ENCODE results near the gene SEC31A.

SEC31A gene

DNA sequence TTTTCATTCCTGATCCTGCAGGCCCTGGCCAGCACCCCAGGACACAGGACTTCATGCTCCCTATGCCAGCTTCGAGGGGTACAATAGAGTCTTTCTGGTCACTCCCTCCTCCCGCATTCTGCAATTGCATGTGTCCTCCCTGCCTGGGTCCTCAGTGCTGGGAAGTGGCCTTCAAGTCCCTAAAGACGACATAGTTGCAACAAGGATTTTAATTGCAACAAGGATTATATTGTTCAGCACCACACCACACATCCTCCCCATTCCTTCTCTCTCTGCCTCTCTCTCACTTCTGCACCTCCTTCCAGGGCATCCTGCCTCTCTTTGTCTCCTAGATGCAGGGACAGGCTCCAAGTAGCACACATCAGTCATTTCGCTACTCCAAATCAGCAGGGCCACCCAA is 117.9 kb downstream of the SEC31A start:
- no peak for DNase-seq (ENCODE audit: low read depth in 2 of 2)

DNA sequence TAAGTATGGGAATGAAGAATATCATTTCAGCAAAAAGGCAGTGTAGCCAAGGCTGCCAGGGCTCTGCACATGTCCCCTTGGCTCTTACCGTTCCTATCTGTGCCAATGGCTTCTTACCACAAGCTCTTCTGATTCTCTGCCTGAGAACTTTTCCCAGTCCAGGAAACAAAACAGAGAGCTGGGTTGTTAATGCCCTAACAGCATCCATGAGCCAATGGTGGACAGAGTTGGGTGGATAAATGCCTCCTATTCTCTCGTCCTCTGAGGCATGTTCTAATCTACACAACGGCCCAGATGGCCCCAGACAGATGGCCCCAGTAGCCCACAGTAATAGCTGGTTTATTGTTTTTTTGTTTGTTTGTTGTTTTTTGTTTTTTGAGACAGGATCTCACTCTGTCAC is 120.3 kb downstream of the SEC31A start:
- no peak for DNase-seq (ENCODE audit: low read depth in 2 of 2)
